Lower leg skin (tissue), 3 donors: ENCODE data around the gene PRR32.

ENCODE experiments used
- POLR2A ChIP-seq, 2 donors: fragments of 450-650 bp; IDR thresholded peaks; one replicate each; pipeline ENCODE4 v1.6.1; 2016 to 2017; ENCODE audit warnings: antibody characterized with exemption in 2 of 2, mild to moderate bottlenecking in 1 of 2, moderate library complexity in 1 of 2
- TF ChIP-seq, protein P1 (sequence below), 3 donors: fragments of 450-650 bp; IDR thresholded peaks; one replicate each; pipeline ENCODE4 v1.5.1; 2016; ENCODE audit warnings: antibody characterized with exemption in 3 of 3, mild to moderate bottlenecking in 3 of 3, moderate library complexity in 2 of 3

DNA sequence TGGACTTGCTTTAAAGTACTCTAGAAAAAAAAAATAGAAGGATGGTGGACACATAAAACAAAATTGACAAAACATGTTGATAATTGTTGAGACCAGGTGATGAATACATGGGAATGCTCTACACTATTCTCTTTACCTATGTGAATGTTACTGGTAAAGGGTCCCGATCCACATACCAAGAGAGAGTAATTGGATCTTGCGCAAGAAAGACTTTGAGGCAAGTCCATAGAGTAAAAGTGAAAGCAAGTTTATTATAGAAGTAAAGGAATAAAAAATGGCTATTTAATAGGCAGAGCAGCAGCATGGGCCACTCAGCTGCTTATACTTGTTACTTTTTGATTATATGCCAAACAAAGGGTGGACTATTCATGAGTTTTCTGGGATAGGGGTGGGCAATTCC is 34.0 kb upstream of the PRR32 start:
- TF ChIP-seq, protein P1, sequence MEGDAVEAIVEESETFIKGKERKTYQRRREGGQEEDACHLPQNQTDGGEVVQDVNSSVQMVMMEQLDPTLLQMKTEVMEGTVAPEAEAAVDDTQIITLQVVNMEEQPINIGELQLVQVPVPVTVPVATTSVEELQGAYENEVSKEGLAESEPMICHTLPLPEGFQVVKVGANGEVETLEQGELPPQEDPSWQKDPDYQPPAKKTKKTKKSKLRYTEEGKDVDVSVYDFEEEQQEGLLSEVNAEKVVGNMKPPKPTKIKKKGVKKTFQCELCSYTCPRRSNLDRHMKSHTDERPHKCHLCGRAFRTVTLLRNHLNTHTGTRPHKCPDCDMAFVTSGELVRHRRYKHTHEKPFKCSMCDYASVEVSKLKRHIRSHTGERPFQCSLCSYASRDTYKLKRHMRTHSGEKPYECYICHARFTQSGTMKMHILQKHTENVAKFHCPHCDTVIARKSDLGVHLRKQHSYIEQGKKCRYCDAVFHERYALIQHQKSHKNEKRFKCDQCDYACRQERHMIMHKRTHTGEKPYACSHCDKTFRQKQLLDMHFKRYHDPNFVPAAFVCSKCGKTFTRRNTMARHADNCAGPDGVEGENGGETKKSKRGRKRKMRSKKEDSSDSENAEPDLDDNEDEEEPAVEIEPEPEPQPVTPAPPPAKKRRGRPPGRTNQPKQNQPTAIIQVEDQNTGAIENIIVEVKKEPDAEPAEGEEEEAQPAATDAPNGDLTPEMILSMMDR (IDR thresholded peaks at IDR 0.05), result no peak
- TF ChIP-seq POLR2A (IDR thresholded peaks at IDR 0.05), result no peak
